Thoracic aorta (tissue), 2 donors: ENCODE measurements around the gene BDP1. TPM values are rescaled to one million over a fixed set of nuclear protein-coding genes. Genes with fewer than 3 reads are reported as not detected.
"Not testable (repeated sequence)": the region's sequence is repeated elsewhere in the genome, so short reads cannot be mapped to it uniquely, and the experiment has no call there.

Experiments used
- ATAC-seq: fragments of 150-250 bp; one replicate; pipeline ENCODE4 v1.8.0; 2017; ENCODE audit warnings: low read depth; ENCODE audit not compliant: insufficient number of reproducible peaks, low FRiP score
- DNase-seq: peaks from one replicate; pipeline ENCODE4 v3.0.0-alpha.2; 2020; ENCODE audit warnings: low spot score
- H3K27ac ChIP-seq, 2 donors: fragments of 200-600 bp; sonication (generic); 1 replicate in 1 of 2; 2 replicates in 1 of 2; pipeline ENCODE4 v1.5.1; 2016; ENCODE audit warnings: mild to moderate bottlenecking in 2 of 2, moderate library complexity in 2 of 2
- H3K27me3 ChIP-seq: fragments of 200-600 bp; sonication (generic); replicated peaks from 2 replicates; pipeline ENCODE4 v1.6.0; 2016; ENCODE audit warnings: mild to moderate bottlenecking; ENCODE audit not compliant: insufficient read depth
- H3K36me3 ChIP-seq: fragments of 200-600 bp; sonication (generic); one replicate; pipeline ENCODE4 v1.5.1; 2016
- H3K4me1 ChIP-seq, 2 donors: fragments of 200-600 bp; sonication (generic); 1 replicate in 1 of 2; 2 replicates in 1 of 2; pipeline versions ENCODE4 v1.5.1 to v1.6.0; 2016; ENCODE audit warnings: low read depth in 2 of 2, mild to moderate bottlenecking in 1 of 2; ENCODE audit not compliant: control insufficient read depth in 1 of 2
- H3K4me3 ChIP-seq: fragments of 200-600 bp; sonication (generic); 2 replicates; pipeline ENCODE4 v1.5.1; 2016; ENCODE audit warnings: mild to moderate bottlenecking
- H3K9me3 ChIP-seq: fragments of 200-600 bp; sonication (generic); 2 replicates; pipeline ENCODE4 v1.5.1; 2016
- CTCF ChIP-seq: fragments of 200-600 bp; sonication (generic); IDR thresholded peaks from one replicate; pipeline ENCODE4 v1.5.1; 2019; ENCODE audit warnings: antibody characterized with exemption
- total RNA-seq, 2 donors: library from RNA; depleted of rRNA; stranded (reverse); fragments of >200 nt; gene quantifications; one replicate each; pipeline versions ENCODE4 v1.1.0 to v1.2.3, GENCODE V29; 2016

BDP1 gene
- total RNA-seq, 2 donors from 2014 or later, result 29.2 to 47.8 TPM

- DNase-seq (no peak), ATAC-seq (no peak)
- no peaks in the 10 kb centered on the region for H3K9me3 ChIP-seq
- peaks cover 18% of the 10 kb centered on the region for H3K36me3 ChIP-seq
- no peak for TF ChIP-seq CTCF
- H3K27ac ChIP-seq, result no peak overlapping the region
- H3K27me3 ChIP-seq, result no peaks in the 10 kb centered on the region
- H3K4me1 ChIP-seq, result peaks cover 5 to 9% of the 10 kb centered on the region in 2 donors
- H3K4me3 ChIP-seq, result no peak overlapping the region
These were observed 26.0 kb downstream of the BDP1 start for GRCh38 chr5:71481441-71481840.

GRCh38 chr5:71482132-71482531 is 26.7 kb downstream of the BDP1 start:
- Histone ChIP-seq H3K27me3 (no peaks in the 10 kb centered on the region), H3K9me3 (no peaks in the 10 kb centered on the region), H3K36me3 (peaks cover 18% of the 10 kb centered on the region), H3K27ac (no peak overlapping the region), H3K4me1 (peaks cover 5 to 9% of the 10 kb centered on the region in 2 donors), H3K4me3 (no peak overlapping the region)
- no peak for ATAC-seq
- TF ChIP-seq CTCF, result no peak
- no peak for DNase-seq

- TF ChIP-seq CTCF, result no peak
- H3K36me3 ChIP-seq, result peaks cover 25% of the 10 kb centered on the region
- H3K4me3 ChIP-seq, result no peak overlapping the region
- ATAC-seq, result no peak
- no peaks in the 10 kb centered on the region for H3K27me3 ChIP-seq
- DNase-seq, result no peak
- peaks cover 5 to 9% of the 10 kb centered on the region in 2 donors for H3K4me1 ChIP-seq
- no peaks in the 10 kb centered on the region for H3K9me3 ChIP-seq
- no peak overlapping the region for H3K27ac ChIP-seq
These were observed 27.9 kb downstream of the BDP1 start for GRCh38 chr5:71483355-71483754.

GRCh38 chr5:71492817-71493615 is 37.6 kb downstream of the BDP1 start:
- Histone ChIP-seq H3K36me3 (peaks cover 47% of the 10 kb centered on the region), H3K4me1 (no peaks in the 10 kb centered on the region), H3K4me3 (no peak overlapping the region), H3K27me3 (no peaks in the 10 kb centered on the region), H3K9me3 (no peaks in the 10 kb centered on the region), H3K27ac (no peak overlapping the region)
- TF ChIP-seq CTCF, result no peak
- ATAC-seq (no peak), DNase-seq (no peak)

- not testable (repeated sequence) for H3K4me1 ChIP-seq, H3K9me3 ChIP-seq, H3K27me3 ChIP-seq, H3K4me3 ChIP-seq, H3K27ac ChIP-seq, DNase-seq, ATAC-seq
- H3K36me3 ChIP-seq, result peaks cover 44% of the 10 kb centered on the region
These were observed 38.8 kb downstream of the BDP1 start for GRCh38 chr5:71494202-71494601.

GRCh38 chr5:71498756-71499155 is 43.3 kb downstream of the BDP1 start:
- H3K27ac ChIP-seq, H3K4me3 ChIP-seq, H3K4me1 ChIP-seq, H3K27me3 ChIP-seq, DNase-seq, ATAC-seq, H3K9me3 ChIP-seq: not testable (repeated sequence)
- peaks cover 50% of the 10 kb centered on the region for H3K36me3 ChIP-seq
